ENCODE results near the gene HUS1B.

The HUS1B gene

GRCh38 chr6:635233-635632 is 21.7 kb downstream of the HUS1B start:
- in situ Hi-C loops (cut with MboI; ENCODE audit: low pct_unique_long_range_greater_than_20kb, low sequenced_read_pairs): no loop called here
- no peak for DNase-seq

GRCh38 chr6:633611-634010 is 23.3 kb downstream of the HUS1B start:
- no peak for DNase-seq
- in situ Hi-C loops (cut with MboI; ENCODE audit: low pct_unique_long_range_greater_than_20kb, low sequenced_read_pairs): no loop called here

- in situ Hi-C loops (cut with MboI; ENCODE audit: low pct_unique_long_range_greater_than_20kb, low sequenced_read_pairs): no loop called here
- DNase-seq: no peak
These were observed 28.1 kb downstream of the HUS1B start for GRCh38 chr6:628766-629165.

GRCh38 chr6:626236-626635 is 30.7 kb downstream of the HUS1B start:
- in situ Hi-C loops (cut with MboI; ENCODE audit: low pct_unique_long_range_greater_than_20kb, low sequenced_read_pairs): no loop called here

GRCh38 chr6:624979-625378 is 31.9 kb downstream of the HUS1B start:
- DNase-seq: peak; percentile 46
- in situ Hi-C loops (cut with MboI; ENCODE audit: low pct_unique_long_range_greater_than_20kb, low sequenced_read_pairs): no loop called here

More at GRCh38 chr6:626236-626635, 30.7 kb downstream of the HUS1B start:
- no peak for DNase-seq

- in situ Hi-C loops (cut with MboI; ENCODE audit: low pct_unique_long_range_greater_than_20kb, low sequenced_read_pairs): no loop called here
These were observed 34.4 kb downstream of the HUS1B start for GRCh38 chr6:622462-622861.

GRCh38 chr6:621931-622330 is 35.0 kb downstream of the HUS1B start:
- in situ Hi-C loops (cut with MboI; ENCODE audit: low pct_unique_long_range_greater_than_20kb, low sequenced_read_pairs): no loop called here
- DNase-seq: no peak

More at GRCh38 chr6:622462-622861, 34.4 kb downstream of the HUS1B start:
- no peak for DNase-seq

- no peak for DNase-seq
- in situ Hi-C loops (cut with MboI; ENCODE audit: low pct_unique_long_range_greater_than_20kb, low sequenced_read_pairs): no loop called here
These were observed 36.0 kb downstream of the HUS1B start for GRCh38 chr6:620950-621349.

- in situ Hi-C loops (cut with MboI; ENCODE audit: low pct_unique_long_range_greater_than_20kb, low sequenced_read_pairs): no loop called here
- DNase-seq: no peak
These were observed 36.7 kb downstream of the HUS1B start for GRCh38 chr6:620166-620565.

- in situ Hi-C loops (cut with MboI; ENCODE audit: low pct_unique_long_range_greater_than_20kb, low sequenced_read_pairs): no loop called here
- no peak for DNase-seq
These were observed 39.3 kb downstream of the HUS1B start for GRCh38 chr6:617456-618100.

GRCh38 chr6:613981-614380 is 42.9 kb downstream of the HUS1B start:
- no peak for DNase-seq
- in situ Hi-C loops (cut with MboI; ENCODE audit: low pct_unique_long_range_greater_than_20kb, low sequenced_read_pairs): no loop called here

GRCh38 chr6:611928-612327 is 45.0 kb downstream of the HUS1B start:
- DNase-seq: no peak
- in situ Hi-C loops (cut with MboI; ENCODE audit: low pct_unique_long_range_greater_than_20kb, low sequenced_read_pairs): no loop called here

GRCh38 chr6:610882-611281 is 46.0 kb downstream of the HUS1B start:
- peak; percentile 9 for DNase-seq
- in situ Hi-C loops (cut with MboI; ENCODE audit: low pct_unique_long_range_greater_than_20kb, low sequenced_read_pairs): no loop called here

GRCh38 chr6:609905-610304 is 47.0 kb downstream of the HUS1B start:
- in situ Hi-C loops (cut with MboI; ENCODE audit: low pct_unique_long_range_greater_than_20kb, low sequenced_read_pairs): no loop called here

GRCh38 chr6:606829-607379 is 50.0 kb downstream of the HUS1B start:
- in situ Hi-C loops (cut with MboI; ENCODE audit: low pct_unique_long_range_greater_than_20kb, low sequenced_read_pairs): no loop called here

More at GRCh38 chr6:609905-610304, 47.0 kb downstream of the HUS1B start:
- DNase-seq: no peak

More at GRCh38 chr6:606829-607379, 50.0 kb downstream of the HUS1B start:
- DNase-seq: no peak

Measured in KBM-7 (cell line).